IMR-90 (cell line): ENCODE data around the gene CTAG2.

Experiments used
- CEBPB ChIP-seq: IDR thresholded peaks from 2 replicates; pipeline ENCODE4 v1.6.1; 2012; ENCODE audit warnings: low read depth, low read length, improper control_type of control experiment
- CTCF ChIP-seq: conservative IDR thresholded peaks from 2 replicates; pipeline ENCODE4 v1.5.1; 2012; ENCODE audit warnings: mild to moderate bottlenecking, low read depth, low read length, improper control_type of control experiment
- ELK1 ChIP-seq: fragments of 150-350 bp; IDR thresholded peaks from 2 replicates; pipeline ENCODE4 v1.6.1; 2016; ENCODE audit warnings: low read depth, mild to moderate bottlenecking, low read length, moderate library complexity, borderline replicate concordance
- MAZ ChIP-seq: IDR thresholded peaks from 2 replicates; pipeline ENCODE4 v1.6.1; 2012; ENCODE audit warnings: low read depth, mild to moderate bottlenecking, low read length, improper control_type of control experiment, moderate library complexity, borderline replicate concordance
- MXI1 ChIP-seq: IDR thresholded peaks from 2 replicates; pipeline ENCODE4 v1.6.1; 2012; ENCODE audit warnings: low read depth, mild to moderate bottlenecking, low read length, moderate library complexity, borderline replicate concordance
- POLR2A ChIP-seq: IDR thresholded peaks from 2 replicates; pipeline ENCODE4 v1.6.1; 2012; ENCODE audit warnings: mild to moderate bottlenecking, low read depth, low read length
- RCOR1 ChIP-seq: IDR thresholded peaks from 2 replicates; pipeline ENCODE4 v1.6.1; 2012; ENCODE audit warnings: mild to moderate bottlenecking, low read length, improper control_type of control experiment; ENCODE audit not compliant: insufficient replicate concordance
- RFX5 ChIP-seq: IDR thresholded peaks from 2 replicates; pipeline ENCODE4 v1.8.0; 2012; ENCODE audit warnings: low read depth, mild to moderate bottlenecking, low read length, moderate library complexity
- SMC3 ChIP-seq: fragments of 150-350 bp; IDR thresholded peaks from 2 replicates; pipeline ENCODE4 v1.6.1; 2016; ENCODE audit warnings: low read depth, mild to moderate bottlenecking, antibody characterized with exemption, low read length, moderate library complexity
- USF2 ChIP-seq: fragments of 150-350 bp; IDR thresholded peaks from 2 replicates; pipeline ENCODE4 v1.6.1; 2017; ENCODE audit warnings: mild to moderate bottlenecking, antibody characterized with exemption, low read length, low read depth

- TF ChIP-seq USF2 (no peak), CTCF (no peak), CEBPB (no peak), MAZ (no peak), POLR2A (no peak), RCOR1 (no peak), MXI1 (no peak), RFX5 (no peak), SMC3 (no peak), ELK1 (no peak)
These were observed 51.2 kb downstream of the CTAG2 start for GRCh38 chrX:154602226-154602625.
